ENCODE results near the gene FARS2.

- TF ChIP-seq CTCF (IDR thresholded peaks at IDR 0.05) (no peak), EP300 (IDR thresholded peaks at IDR 0.05) (no peak), POLR2A (IDR thresholded peaks at IDR 0.05) (no peak)
Measured at GRCh38 chr6:5751525-5752390, 490.4 kb downstream of the FARS2 start.
